HG03378 (cell line): ENCODE measurements around the gene SMOC2.

Experiments used
- ATAC-seq: cut with Tn5 transposase; IDR thresholded peaks from one replicate; pipeline ENCODE4 v1.9.1; 2021; ENCODE audit warnings: mild to moderate bottlenecking, moderate library complexity; ENCODE audit not compliant: unreplicated experiment

The SMOC2 gene

DNA sequence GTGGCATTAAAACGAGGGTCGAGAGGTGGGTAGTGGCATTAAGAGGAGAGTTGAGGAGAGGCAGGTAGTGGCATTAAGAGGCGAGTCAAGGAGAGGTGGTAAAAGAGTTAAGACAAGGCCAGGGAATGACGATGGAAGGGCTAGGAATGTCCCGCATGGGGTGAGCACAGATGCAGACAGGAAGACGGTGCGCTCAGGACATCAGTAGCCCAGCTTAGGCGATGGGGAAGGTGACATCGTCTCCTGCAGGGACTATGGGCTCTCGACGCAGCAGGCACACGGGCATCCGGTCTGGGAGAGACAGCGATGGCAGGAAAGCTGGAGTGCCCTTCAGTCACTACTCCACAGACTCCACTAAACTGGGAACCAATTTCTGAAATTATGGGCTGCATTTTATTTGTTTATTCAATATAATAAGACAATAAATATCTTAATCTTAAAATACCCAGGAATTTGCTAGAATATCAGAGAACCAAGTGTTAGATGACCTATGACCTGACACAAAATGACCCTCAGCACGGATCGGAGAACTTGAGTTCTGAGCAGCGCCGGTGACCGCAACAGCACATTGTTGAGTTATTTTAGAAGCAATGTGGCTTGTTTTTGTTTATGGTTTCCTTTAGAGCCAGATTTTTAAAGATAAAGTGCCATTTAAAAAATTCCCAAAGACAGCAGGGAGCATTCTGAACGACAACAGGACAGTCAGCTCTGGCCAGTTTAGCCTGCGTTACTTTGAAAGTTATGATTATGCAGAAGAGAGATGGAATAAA is 177.7 kb downstream of the SMOC2 start:
- no peak for ATAC-seq

GRCh38 chr6:168619560-168620314 is 178.8 kb downstream of the SMOC2 start:
- ATAC-seq, result no peak

- ATAC-seq, result no peak
Observed at GRCh38 chr6:168620578-168620977, 179.6 kb downstream of the SMOC2 start.

DNA sequence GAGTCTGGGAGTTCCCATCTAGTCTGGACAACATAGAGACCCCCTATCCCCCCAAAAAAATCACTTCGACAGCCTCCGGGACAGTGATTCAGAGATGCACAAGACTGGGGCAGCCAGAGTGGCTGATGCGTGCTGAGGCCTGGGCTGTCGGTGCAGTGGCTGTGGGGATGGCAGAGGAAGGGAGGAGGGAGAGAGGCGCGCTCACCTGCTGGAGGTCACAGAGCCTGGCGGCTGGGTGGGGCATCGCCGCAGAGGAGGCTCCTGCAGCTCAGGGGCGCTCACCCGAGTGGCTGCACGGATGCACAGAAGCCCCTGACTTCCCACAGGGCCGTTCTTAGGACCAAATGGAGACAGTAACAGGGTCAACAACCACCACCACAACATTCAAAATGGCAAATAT is 182.8 kb downstream of the SMOC2 start:
- no peak for ATAC-seq

- no peak for ATAC-seq
Observed at GRCh38 chr6:168624540-168624939, 183.6 kb downstream of the SMOC2 start.

DNA sequence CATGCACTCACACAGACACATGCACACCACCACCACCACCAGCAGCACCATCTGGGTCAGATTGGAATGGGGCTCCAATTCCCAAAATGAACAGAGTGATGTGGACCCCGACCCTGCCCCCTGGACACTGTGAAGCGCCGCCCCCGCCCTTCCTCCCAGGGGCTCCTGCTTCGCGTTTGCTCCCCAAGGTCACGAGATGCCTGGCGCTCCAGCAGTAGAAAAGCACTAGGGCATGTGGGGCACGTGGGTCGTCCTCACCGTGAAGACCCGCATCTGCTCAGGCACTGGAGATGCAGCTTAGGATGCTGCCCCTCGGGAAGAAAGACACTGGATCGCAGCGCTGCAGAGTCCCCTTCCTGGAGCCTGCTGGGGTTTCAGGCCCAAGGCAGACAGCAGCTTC is 184.0 kb downstream of the SMOC2 start:
- ATAC-seq, result no peak

DNA sequence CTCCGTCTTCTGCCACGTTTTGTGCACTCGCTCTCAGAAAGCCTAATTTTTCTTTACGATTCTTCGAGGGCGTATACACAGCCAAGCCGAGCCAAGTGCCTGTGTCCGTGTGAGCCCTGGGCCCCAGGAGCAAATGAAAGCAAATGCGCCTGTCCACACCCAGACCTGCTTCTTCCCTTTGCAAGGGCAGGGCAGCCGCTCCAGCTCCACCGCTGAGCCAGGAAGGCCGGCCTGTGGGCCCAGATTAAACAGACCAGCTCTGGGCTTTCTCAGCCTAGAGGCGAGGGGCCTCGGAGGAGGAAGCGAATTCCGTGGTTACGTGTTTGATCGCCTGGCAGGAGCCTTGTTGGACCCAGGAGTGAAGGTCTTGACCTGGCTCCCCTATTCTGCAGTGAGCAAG is 184.6 kb downstream of the SMOC2 start:
- ATAC-seq, result no peak

DNA sequence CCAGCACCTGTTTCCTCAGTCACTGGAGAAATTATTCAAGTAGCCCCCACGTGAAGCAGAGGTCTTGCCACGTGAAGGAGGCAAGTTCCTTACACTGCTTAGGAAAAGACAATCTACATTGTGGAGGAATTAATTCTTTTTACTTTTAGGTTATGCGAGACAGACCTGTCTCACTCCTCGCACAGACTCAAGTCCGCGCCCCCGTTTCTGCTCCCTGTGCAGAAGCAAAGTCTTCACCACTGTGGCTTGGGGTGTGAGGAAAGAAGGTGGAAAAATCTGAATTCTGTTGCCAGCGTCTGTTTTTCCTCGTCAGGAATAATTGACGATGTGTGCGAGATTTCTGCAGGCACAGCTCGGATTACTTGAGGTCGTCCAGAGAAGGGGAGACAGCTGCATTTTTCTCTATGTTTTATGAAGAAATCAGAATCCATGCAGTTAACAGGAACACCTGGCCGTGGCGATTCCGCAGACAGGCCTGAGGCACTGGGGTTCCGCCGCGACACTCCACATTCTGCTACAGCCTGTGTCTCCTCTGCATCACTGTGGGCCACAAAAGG is 185.1 kb downstream of the SMOC2 start:
- ATAC-seq, result no peak

DNA sequence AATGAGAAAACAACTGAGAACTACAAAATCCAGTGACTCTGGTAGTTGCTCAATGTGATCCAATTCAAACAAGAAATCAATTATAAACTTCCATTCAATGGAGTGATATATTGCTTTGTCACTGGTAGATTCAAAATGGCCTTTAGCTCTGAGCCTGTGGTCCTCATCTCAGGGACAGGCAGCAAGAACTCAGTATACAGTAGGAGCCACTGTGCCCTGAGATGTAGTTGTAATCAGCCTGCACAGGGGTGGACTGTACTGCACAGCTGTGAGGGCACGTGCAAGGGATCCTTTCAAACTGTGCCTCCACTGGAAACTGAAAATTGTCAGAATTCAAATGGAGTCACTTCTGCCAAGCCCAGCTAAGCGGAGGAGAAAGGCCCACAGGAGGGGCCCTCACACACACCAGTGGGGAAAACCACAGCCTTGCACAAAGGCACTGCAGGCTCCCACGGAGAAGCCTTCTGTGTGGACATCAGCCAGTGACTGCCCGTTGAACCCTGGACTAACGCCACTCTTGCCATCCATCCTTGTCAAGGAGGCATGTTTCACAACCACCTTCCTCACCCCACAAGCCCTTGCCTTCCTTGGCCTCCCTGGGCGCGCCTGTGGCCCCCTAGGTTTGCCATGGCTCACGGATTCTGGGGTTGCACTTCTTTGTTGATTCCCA is 186.7 kb downstream of the SMOC2 start:
- no peak for ATAC-seq

DNA sequence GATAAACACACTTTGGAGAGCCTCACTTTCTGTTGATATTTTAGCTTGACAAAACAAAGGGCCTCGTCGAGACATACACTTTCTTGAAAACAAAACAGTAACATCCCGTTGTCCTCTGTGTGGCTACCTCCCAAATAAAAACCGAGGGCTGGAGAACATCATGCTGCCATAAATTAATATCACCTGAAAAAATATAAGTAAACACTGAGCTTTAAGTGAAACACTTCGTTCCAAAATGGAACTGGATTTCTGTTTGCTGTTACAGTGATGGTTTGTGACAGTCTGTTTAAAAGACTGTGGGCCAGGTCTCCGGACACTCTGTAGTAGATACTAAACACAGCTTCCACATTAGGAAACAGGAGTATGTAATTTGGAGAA is 187.2 kb downstream of the SMOC2 start:
- ATAC-seq, result no peak

DNA sequence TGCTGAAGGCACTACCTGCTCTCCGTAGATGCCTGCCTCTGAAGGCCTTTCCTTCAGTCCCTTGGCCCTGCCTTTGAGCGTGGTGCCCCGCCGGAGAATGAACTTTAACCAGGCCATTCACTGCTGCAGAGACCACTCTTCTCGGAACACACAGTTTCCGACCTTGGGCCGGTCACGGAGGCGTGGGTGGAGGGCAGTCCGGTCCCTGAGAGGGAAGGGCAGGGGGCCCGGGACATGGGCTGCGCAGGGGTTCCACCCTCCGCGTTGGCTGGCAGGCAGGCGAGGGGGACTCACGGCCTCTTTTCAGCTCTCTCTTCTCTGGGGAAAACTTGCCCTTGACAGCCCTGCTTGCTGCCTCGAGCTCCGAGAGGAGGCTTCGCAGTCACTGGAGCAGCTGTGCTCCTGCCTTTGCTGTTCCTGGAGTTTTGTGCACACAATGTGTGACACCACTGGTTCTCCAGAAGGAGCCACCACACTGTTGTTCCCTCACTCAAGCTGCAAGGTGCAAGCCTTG is 187.8 kb downstream of the SMOC2 start:
- ATAC-seq, result no peak

DNA sequence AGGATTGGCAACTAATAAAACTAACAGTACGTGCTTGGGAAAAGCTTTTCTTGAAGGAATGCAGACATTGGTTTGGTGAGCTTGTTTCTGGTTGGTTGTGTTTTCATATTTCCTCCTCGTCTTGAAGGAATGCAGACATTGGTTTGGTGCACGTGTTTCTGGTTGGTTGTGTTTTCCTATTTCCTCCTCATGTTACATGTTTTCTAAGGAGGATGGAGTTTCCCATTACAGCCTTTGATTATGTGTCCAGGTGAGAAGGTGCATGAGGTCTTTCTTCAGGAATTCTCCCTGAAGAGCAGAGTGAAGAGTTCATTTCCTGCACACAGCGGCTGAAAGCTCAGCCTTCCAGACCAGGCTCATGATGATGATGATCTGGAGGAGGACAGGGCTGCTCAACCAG is 190.6 kb downstream of the SMOC2 start:
- no peak for ATAC-seq

DNA sequence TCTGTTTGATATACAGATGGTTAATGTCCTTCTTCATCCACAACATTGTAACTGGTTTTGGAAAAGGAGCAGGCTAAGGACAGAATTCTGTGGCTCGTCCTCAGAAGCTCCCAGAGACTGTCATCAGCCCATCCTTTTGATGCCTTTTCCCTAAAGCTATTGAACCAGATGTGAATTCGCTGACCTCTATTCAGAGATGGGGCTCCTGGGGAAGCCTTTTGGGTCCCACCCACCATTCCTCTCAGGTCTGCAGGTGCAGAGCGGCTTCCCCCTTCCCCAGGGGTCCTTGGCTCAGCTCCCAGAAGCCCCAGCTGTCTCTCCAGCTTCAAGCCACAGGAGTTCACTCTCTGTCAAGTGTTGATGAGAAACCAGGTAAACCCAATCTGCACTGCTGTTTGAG is 191.7 kb downstream of the SMOC2 start:
- ATAC-seq, result no peak

GRCh38 chr6:168634541-168635328 is 193.8 kb downstream of the SMOC2 start:
- no peak for ATAC-seq

DNA sequence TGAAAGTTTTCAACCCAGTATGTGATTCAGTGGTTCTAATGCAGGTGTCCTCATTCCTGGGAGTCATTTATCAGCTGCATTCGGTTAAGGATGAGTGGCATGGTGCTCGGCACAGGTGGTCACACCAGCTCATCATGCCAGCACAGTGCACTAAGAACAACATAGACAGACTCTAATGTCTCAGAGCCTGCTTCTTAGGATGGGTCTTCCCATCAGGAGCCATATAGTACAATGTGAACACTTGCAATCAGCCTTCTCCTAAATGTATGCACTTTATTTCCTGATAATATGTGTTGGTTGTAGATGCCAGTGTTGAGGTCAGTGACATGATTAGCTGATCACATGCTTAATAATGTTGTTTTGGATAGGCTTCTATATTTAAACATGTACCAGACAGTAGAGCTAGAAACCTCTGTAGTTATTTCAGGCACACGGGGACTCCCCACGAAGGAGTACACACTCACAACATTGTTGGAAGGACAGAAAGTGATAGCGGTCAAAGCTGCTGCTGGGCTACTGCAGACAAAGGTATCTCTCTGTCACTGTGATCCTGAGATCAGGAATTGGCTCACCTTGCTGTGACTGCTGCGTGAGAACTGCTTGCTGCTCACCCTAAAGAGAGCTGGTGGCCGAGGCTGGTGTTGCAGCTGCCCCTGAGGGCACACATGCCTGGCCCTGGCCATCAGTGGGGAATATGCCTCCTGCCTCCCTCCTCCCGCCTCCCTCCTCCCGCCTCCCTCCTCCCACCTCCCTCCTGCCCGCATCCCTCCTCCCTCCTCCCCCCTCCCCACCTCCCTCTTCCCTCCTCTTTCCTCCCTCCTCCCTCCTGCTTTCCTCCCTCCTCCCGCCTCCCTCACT is 195.4 kb downstream of the SMOC2 start:
- no peak for ATAC-seq

- no peak for ATAC-seq
Observed at GRCh38 chr6:168637834-168638233, 196.8 kb downstream of the SMOC2 start.

- ATAC-seq, result no peak
Observed at GRCh38 chr6:168638468-168639271, 197.7 kb downstream of the SMOC2 start.

DNA sequence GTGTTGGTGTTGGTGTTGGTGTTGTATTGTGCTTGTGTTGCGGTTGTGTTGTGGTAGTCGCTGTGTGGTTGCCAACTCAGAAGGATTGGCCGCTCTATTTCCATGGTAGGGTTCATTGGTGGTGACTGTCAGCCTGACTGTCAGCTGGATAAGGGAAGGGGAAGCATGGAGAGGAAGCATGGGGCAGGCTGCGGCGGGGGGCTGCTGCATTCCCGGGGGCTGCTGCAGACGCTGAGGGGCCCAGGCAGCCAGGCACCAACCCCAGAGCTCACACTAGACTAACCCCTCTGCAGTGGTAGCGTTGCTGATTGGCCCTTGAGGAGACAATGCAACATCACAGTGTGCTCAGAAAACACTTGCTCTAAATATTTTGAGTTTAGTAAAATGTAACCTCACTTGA is 199.2 kb downstream of the SMOC2 start:
- no peak for ATAC-seq

GRCh38 chr6:168640768-168641167 is 199.8 kb downstream of the SMOC2 start:
- no peak for ATAC-seq
